Heart left ventricle (tissue), 16 donors: Measurements from ENCODE around the gene FANCB. TPM values are rescaled to one million over a fixed set of nuclear protein-coding genes. Genes with fewer than 3 reads are reported as not detected.

Experiments used
- ATAC-seq, 4 donors: fragments of 200-7000 bp; cut with Tn5 transposase; one replicate each; pipeline ENCODE4 v1.9.1; 2020 to 2022; ENCODE audit warnings: moderate library complexity in 4 of 4, mild to moderate bottlenecking in 3 of 4, moderate number of reproducible peaks in 1 of 4
- DNase-seq, 5 donors: peaks; one replicate each; pipeline ENCODE4 v3.0.0-alpha.2; 2020
- H3K27ac ChIP-seq, 12 donors: fragments of 200-600 bp; sonication (generic) in 4 of 12; one replicate each; pipeline versions ENCODE4 v1.5.0 to v1.8.0; 2016 to 2022; ENCODE audit warnings: mild to moderate bottlenecking in 2 of 12
- H3K27me3 ChIP-seq, 9 donors: fragments of 200-600 bp; sonication (generic) in 2 of 9; one replicate each; pipeline versions ENCODE4 v1.5.1 to v1.8.0; 2016 to 2022; ENCODE audit warnings: mild to moderate bottlenecking in 3 of 9
- H3K36me3 ChIP-seq, 9 donors: fragments of 200-600 bp; sonication (generic) in 2 of 9; one replicate each; pipeline versions ENCODE4 v1.5.0 to v1.8.0; 2018 to 2022; ENCODE audit warnings: mild to moderate bottlenecking in 2 of 9
- H3K4me1 ChIP-seq, 12 donors: fragments of 200-600 bp; sonication (generic) in 4 of 12; one replicate each; pipeline versions ENCODE4 v1.5.0 to v1.8.0; 2016 to 2022; ENCODE audit warnings: mild to moderate bottlenecking in 3 of 12
- H3K4me3 ChIP-seq, 12 donors: fragments of 200-600 bp; sonication (generic) in 4 of 12; one replicate each; pipeline versions ENCODE4 v1.5.0 to v1.8.0; 2017 to 2022; ENCODE audit warnings: mild to moderate bottlenecking in 9 of 12, moderate library complexity in 4 of 12
- H3K9me3 ChIP-seq, 12 donors: fragments of 200-600 bp; sonication (generic) in 4 of 12; one replicate each; pipeline versions ENCODE4 v1.5.0 to v1.8.0; 2016 to 2022; ENCODE audit warnings: mild to moderate bottlenecking in 1 of 12
- POLR2A ChIP-seq, 2 donors: fragments of 450-650 bp; IDR thresholded peaks; one replicate each; pipeline ENCODE4 v1.6.1; 2017; ENCODE audit warnings: antibody characterized with exemption in 2 of 2, mild to moderate bottlenecking in 2 of 2, moderate library complexity in 2 of 2
- WGBS, 4 donors: extraction: QIAGEN DNeasy Blood & Tissue Kit in 2 of 4; methylation state at CpG; one replicate each; pipeline versions ENCODE4 v1.1.5 to v1.1.7; 2013 to 2018; 5-methylcytosine and 5-hydroxymethylcytosine counted together
- intact Hi-C, 10 donors: fragments of 100-400 bp; cut with DNase I; formaldehyde crosslinking; loops; one replicate each; pipeline versions ENCODE4 v1.11.1 to v1.14.2; 2022
- polyA plus RNA-seq, 2 donors: library from polyadenylated mRNA; stranded (reverse); fragments of 200-250 nt; gene quantifications; one replicate each; pipeline ENCODE4 v1.2.3, GENCODE V29; 2013
- total RNA-seq, 9 donors: library from RNA; depleted of rRNA in 2 of 9; stranded (reverse); fragments of >200 nt in 2 of 9; fragmentation: NEBNext Ultra II Directional in 3 of 9; extraction: Animal tissue kit (Norgen Biotek cat#: 25700) in 3 of 9; gene quantifications; one replicate each; pipeline versions ENCODE4 v1.1.0 to v1.2.4, GENCODE V29; 2016 to 2023
- TF ChIP-seq, protein P1 (sequence below), 12 donors: fragments of 200-600 bp; sonication (generic) in 4 of 12; IDR thresholded peaks; one replicate each; pipeline versions ENCODE4 v1.5.0 to v1.8.0; 2018 to 2022; ENCODE audit warnings: antibody characterized with exemption in 12 of 12, mild to moderate bottlenecking in 5 of 12
- donor health status: ischemic (EF 13 %, LVEDD 7.1; RV severe dilation, severe dysfunction).
- donor health status: healthy with polysubstance abuse.
- donor health status: DM: no; HTN: yes; CAD: no.
- donor health status: DM: no; HTN: no; CAD: no.
- donor health status: ischemic (EF 25% LVEDD 6.9; RV normal size, moderate dysfunction).
- donor health status: ischemic (EF 25% LVEDD 5.7; RV mildly dilated, moderate dysfunction).
- donor health status: healthy.
- donor health status: DM: yes; HTN: yes; CAD: no.
- donor health status: ischemic (EF 35%, LVEDD 5.7; RV mildly dilated, moderate dysfunction).
- donor health status: nonischemic (EF 11% LVEDD 7.7; RV severe dilation, severe dysfunction).
- donor health status: DM: yes; HTN: yes; CAD: no.
- donor health status: PGD.
- donor health status: ischemic (EF 29% LVEDD 5.4; RV normal size, mild dysfunction).
- donor health status: nonischemic (EF 23%, LVEDD 6.1; RV moderate dilation, normal function).

FANCB gene
- total and polyA plus RNA-seq, 11 donors = 0.11 to 1.6 (median 0.38) TPM

DNA sequence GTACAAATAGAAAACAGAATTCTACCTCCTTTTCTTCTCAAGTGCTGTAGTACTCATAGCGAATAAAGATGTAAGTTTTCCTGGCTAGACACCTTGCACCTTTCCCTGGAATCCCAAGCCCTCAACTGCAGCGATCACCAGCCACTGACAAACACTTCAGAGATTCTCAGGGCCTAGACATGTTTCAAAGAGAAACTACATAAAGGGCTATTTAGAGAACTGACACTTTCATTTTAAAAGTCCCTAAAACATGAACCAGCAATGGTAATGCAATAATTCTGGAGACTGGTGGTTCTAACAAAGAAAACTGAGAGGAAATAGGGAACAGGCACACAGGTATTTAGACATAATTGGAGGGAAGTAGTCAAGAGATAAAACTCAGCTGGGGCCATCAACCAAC is 35.7 kb downstream of the FANCB start:
- intact Hi-C loops = no loop called here
- 81 to 92% (median 89%) methylated on average over 2 of the region's 2 CpGs for WGBS, 4 donors
- TF ChIP-seq, protein P1, sequence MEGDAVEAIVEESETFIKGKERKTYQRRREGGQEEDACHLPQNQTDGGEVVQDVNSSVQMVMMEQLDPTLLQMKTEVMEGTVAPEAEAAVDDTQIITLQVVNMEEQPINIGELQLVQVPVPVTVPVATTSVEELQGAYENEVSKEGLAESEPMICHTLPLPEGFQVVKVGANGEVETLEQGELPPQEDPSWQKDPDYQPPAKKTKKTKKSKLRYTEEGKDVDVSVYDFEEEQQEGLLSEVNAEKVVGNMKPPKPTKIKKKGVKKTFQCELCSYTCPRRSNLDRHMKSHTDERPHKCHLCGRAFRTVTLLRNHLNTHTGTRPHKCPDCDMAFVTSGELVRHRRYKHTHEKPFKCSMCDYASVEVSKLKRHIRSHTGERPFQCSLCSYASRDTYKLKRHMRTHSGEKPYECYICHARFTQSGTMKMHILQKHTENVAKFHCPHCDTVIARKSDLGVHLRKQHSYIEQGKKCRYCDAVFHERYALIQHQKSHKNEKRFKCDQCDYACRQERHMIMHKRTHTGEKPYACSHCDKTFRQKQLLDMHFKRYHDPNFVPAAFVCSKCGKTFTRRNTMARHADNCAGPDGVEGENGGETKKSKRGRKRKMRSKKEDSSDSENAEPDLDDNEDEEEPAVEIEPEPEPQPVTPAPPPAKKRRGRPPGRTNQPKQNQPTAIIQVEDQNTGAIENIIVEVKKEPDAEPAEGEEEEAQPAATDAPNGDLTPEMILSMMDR (IDR thresholded peaks at IDR 0.05) = no peak
- no peak for TF ChIP-seq POLR2A (IDR thresholded peaks at IDR 0.05)

DNA sequence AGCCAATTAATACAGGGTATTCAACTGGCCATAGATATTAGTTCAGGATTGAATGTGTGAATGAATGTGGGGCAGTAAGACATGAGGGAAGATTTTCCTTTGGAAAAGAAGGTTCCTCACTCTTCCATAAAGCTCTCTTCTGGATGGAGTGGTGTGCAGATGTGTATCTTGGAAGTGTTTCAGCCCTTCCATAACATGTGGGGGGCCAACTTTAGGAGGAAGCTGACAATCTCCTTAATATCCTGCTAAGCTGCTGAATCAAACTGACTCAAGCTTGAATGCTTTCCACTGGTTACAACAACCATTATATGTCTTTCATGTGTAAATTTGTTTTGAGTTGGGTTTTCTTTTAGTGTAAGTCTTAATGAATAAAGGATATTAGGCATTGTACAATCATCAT is 40.3 kb downstream of the FANCB start:
- DNase-seq (no peak), ATAC-seq (no peak)
- Histone ChIP-seq H3K27me3 (no peaks in the 10 kb centered on the region), H3K27ac (no peak overlapping the region), H3K4me1 (no peaks in the 10 kb centered on the region), H3K36me3 (no peaks in the 10 kb centered on the region), H3K9me3 (peaks cover 0 to 7% (median 0%) of the 10 kb centered on the region in 12 donors), H3K4me3 (no peak overlapping the region)
- intact Hi-C loops = no loop called here
- TF ChIP-seq POLR2A (IDR thresholded peaks at IDR 0.05) = no peak
- TF ChIP-seq, protein P1 (IDR thresholded peaks at IDR 0.05) = no peak

More for the DNA sequence above, 35.7 kb downstream of the FANCB start:
- no peaks in the 10 kb centered on the region for H3K27me3 ChIP-seq
- no peak for DNase-seq
- ATAC-seq = no peak
- H3K27ac ChIP-seq = no peak overlapping the region
- H3K4me1 ChIP-seq = no peaks in the 10 kb centered on the region
- H3K36me3 ChIP-seq = no peaks in the 10 kb centered on the region
- no peaks in the 10 kb centered on the region for H3K9me3 ChIP-seq
- H3K4me3 ChIP-seq = no peak overlapping the region

DNA sequence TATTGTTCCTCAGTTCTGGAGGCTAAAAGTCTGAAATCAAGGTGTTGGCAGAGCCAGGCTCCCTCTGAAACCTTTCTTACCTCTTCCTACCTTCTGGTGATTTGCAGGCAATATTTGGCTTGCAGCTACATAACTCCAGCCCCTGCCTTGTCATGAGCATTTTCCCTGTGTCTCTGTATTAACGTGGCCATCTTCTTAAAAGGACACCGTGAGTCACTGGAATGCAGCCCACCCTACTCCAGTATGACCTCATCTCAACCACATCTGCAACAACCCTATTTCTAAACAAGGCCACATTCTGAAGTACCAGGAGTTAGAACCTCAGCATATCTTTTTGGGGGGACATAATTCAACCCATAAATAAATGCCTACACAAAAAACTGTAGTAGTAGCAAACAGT is 40.7 kb downstream of the FANCB start:
- 32 to 51% (median 41%) methylated on average over 2 of the region's 2 CpGs for WGBS, 4 donors
- Histone ChIP-seq H3K27me3 (no peaks in the 10 kb centered on the region), H3K36me3 (no peaks in the 10 kb centered on the region), H3K9me3 (peaks cover 0 to 7% (median 0%) of the 10 kb centered on the region in 12 donors), H3K27ac (no peak overlapping the region), H3K4me1 (no peaks in the 10 kb centered on the region), H3K4me3 (no peak overlapping the region)
- DNase-seq (no peak), ATAC-seq (no peak)
- intact Hi-C loops = no loop called here
- no peak for TF ChIP-seq POLR2A (IDR thresholded peaks at IDR 0.05)
- TF ChIP-seq, protein P1 (IDR thresholded peaks at IDR 0.05) = no peak

DNA sequence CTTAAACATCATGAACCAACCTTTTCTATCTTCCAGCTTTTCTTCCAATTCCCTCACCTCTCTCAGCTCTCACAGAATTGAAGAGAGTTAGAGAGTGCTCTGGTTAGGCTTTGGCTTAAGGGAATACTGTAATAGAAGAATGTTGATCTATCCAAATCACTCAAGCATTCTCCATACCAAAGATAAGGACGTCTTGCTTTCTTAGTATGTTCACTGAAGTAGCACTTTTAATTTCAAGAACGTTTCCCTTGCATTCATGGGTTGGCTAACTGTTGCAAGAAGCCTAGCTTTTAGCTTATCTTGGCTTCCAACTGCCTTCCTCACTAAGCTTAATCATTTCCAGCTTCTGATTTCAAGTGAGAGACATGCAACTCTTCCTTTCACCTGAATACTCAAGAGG is 43.2 kb downstream of the FANCB start:
- Histone ChIP-seq H3K4me3 (no peak overlapping the region), H3K9me3 (peaks cover 0 to 7% (median 0%) of the 10 kb centered on the region in 12 donors), H3K27me3 (no peaks in the 10 kb centered on the region), H3K36me3 (no peaks in the 10 kb centered on the region), H3K27ac (no peak overlapping the region), H3K4me1 (no peaks in the 10 kb centered on the region)
- ATAC-seq (no peak), DNase-seq (no peak)
- WGBS, 4 donors = 49 to 87% (median 78%) methylated on average over 2 of the region's 2 CpGs
- no peak for TF ChIP-seq POLR2A (IDR thresholded peaks at IDR 0.05)
- intact Hi-C loops = no loop called here

DNA sequence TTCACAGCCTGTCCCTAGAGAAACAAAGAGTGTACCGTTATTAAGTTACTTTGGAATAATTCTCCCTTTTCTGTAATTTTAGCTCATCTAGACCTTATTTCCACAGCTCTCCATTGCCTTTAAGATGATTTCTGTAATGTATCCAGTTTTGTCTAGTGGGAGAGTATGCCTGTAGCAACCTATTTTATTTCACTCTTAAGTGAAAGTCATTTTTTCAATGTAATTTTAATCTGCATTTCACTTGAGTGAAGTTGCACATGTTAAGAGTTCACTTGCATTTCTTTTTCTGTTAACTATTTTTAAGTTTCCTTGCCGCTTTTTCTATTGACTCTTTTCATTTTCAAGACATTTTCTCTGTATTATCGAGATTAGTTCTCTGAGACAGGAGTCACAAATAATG is 46.5 kb downstream of the FANCB start:
- TF ChIP-seq POLR2A (IDR thresholded peaks at IDR 0.05) = no peak
- TF ChIP-seq, protein P1 (IDR thresholded peaks at IDR 0.05) = no peak
- ATAC-seq (no peak), DNase-seq (no peak)
- H3K36me3 ChIP-seq = no peaks in the 10 kb centered on the region
- peaks cover 0 to 7% (median 0%) of the 10 kb centered on the region in 12 donors for H3K9me3 ChIP-seq
- H3K27me3 ChIP-seq = no peaks in the 10 kb centered on the region
- H3K4me1 ChIP-seq = no peaks in the 10 kb centered on the region
- WGBS, 4 donors = 52 to 80% (median 68%) methylated on average over 3 of the region's 3 CpGs
- no peak overlapping the region for H3K27ac ChIP-seq
- intact Hi-C loops = no loop called here
- H3K4me3 ChIP-seq = no peak overlapping the region
